CD4-positive, alpha-beta memory T cell (primary cell): ENCODE results near the gene PDS5B. TPM values are rescaled to one million over a fixed set of nuclear protein-coding genes. Genes with fewer than 3 reads are reported as not detected.
"Not testable (repeated sequence)": the region's sequence is repeated elsewhere in the genome, so short reads cannot be mapped to it uniquely, and the experiment has no call there.

ENCODE experiments used
- CTCF ChIA-PET: fragments of 350-600 bp; sonication (Branson Sonifier 250); formaldehyde crosslinking; loops from one replicate; lab custom pipeline; 2021; ENCODE audit warnings: inconsistent platforms; ENCODE audit not compliant: partially characterized antibody; lab: Charles Lee
- POLR2A ChIA-PET: fragments of 350-600 bp; sonication (Branson Sonifier 250); formaldehyde crosslinking; loops from one replicate; lab custom pipeline; 2021; ENCODE audit not compliant: partially characterized antibody; lab: Charles Lee
- DNase-seq, 5 donors: peaks; one replicate each; pipeline versions ENCODE4 v3.0.0 to v3.0.0-alpha.2; 2020 to 2022; ENCODE audit warnings: mixed read lengths in 1 of 5
- H3K27ac ChIP-seq: one replicate; pipeline ENCODE4 v1.7.0; 2013; ENCODE audit warnings: low read depth, low read length
- H3K27me3 ChIP-seq: 2 replicates; pipeline ENCODE4 v1.7.0; 2013; ENCODE audit warnings: mild to moderate bottlenecking, low read length, moderate library complexity; ENCODE audit not compliant: insufficient read depth
- H3K36me3 ChIP-seq: 2 replicates; pipeline ENCODE4 v1.7.0; 2013; ENCODE audit warnings: mild to moderate bottlenecking, low read length, moderate library complexity; ENCODE audit not compliant: insufficient read depth
- H3K4me1 ChIP-seq: 2 replicates; pipeline ENCODE4 v1.7.0; 2013; ENCODE audit warnings: mild to moderate bottlenecking, low read length, moderate library complexity; ENCODE audit not compliant: insufficient read depth
- H3K4me3 ChIP-seq, 2 donors: one replicate each; pipeline ENCODE4 v1.7.0; 2013; ENCODE audit warnings: low read length in 2 of 2, mild to moderate bottlenecking in 1 of 2
- H3K9me3 ChIP-seq, 2 donors: one replicate each; pipeline ENCODE4 v1.7.0; 2013; ENCODE audit warnings: low read length in 2 of 2, control low read depth in 1 of 2; ENCODE audit not compliant: control insufficient read depth in 1 of 2
- H3K27ac Mint-ChIP-seq, 7 donors: one replicate each; pipeline ENCODE4 v1.8.0; 2020 to 2021; ENCODE audit warnings: mixed read lengths in 7 of 7, mild to moderate bottlenecking in 6 of 7, inconsistent platforms in 3 of 7, moderate library complexity in 3 of 7
- H3K27me3 Mint-ChIP-seq, 2 donors: one replicate each; pipeline ENCODE4 v1.8.0; 2020 to 2021; ENCODE audit warnings: mixed read lengths in 2 of 2
- H3K36me3 Mint-ChIP-seq, 2 donors: one replicate each; pipeline ENCODE4 v1.8.0; 2020 to 2021; ENCODE audit warnings: mixed read lengths in 2 of 2, inconsistent platforms in 1 of 2, mild to moderate bottlenecking in 1 of 2
- H3K4me1 Mint-ChIP-seq, 4 donors: one replicate each; pipeline ENCODE4 v1.8.0; 2020 to 2021; ENCODE audit warnings: mixed read lengths in 4 of 4, mild to moderate bottlenecking in 1 of 4
- H3K4me3 Mint-ChIP-seq, 8 donors: one replicate each; pipeline ENCODE4 v1.8.0; 2020 to 2021; ENCODE audit warnings: mixed read lengths in 8 of 8, mild to moderate bottlenecking in 7 of 8, moderate library complexity in 6 of 8, inconsistent platforms in 3 of 8
- H3K9me3 Mint-ChIP-seq, 8 donors: one replicate each; pipeline ENCODE4 v1.8.0; 2020 to 2021; ENCODE audit warnings: mixed read lengths in 8 of 8, mild to moderate bottlenecking in 5 of 8, inconsistent platforms in 3 of 8, moderate library complexity in 1 of 8
- intact Hi-C: fragments of 100-400 bp; cut with micrococcal nuclease; formaldehyde crosslinking; loops from one replicate; pipeline ENCODE4 v1.15.1; 2023
- polyA plus RNA-seq, 2 donors: library from polyadenylated mRNA; unstranded; fragments of 300-500 nt; fragmentation: Illumina TruSeq; gene quantifications; one replicate each; pipeline ENCODE4 v1.2.3, GENCODE V29; 2021
- total RNA-seq, 2 experiments: library from RNA; stranded (reverse); gene quantifications; one replicate each; pipeline ENCODE4 v1.2.3, GENCODE V29; 2021

Gene PDS5B
- total and polyA plus RNA-seq, 4 experiments from 2014 or later = 28.7 to 56.3 (median 42.4) TPM

DNA sequence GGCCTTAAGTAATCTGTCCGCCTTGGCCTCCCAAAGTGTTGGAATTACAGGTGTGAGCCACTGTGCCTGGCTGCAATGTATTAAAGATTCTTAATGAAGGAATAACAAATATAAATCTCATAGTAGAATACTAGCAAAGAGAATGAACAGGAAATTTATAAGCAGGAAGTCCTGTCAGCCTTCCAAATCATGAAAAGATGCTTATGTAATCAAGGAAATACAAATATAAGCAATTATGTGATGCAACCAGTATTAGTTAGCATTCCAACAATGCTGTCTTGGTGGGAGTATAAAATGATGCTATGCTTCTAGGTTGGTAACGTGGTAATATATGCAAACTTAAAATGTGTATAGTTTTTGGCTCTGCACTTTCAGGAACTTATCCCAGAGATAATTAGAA, 133.8 kb downstream of the PDS5B start:
- CTCF ChIA-PET = no interaction called here
- Histone ChIP-seq H3K27ac (no peak overlapping the region), H3K9me3 (no peaks in the 10 kb centered on the region), H3K4me3 (no peak overlapping the region), H3K27me3 (no peaks in the 10 kb centered on the region), H3K36me3 (no peaks in the 10 kb centered on the region), H3K4me1 (peaks cover 11% of the 10 kb centered on the region)
- Mint-ChIP-seq H3K4me1 (peaks cover 9 to 32% (median 14%) of the 10 kb centered on the region in 4 donors), H3K27ac (peak overlapping the region in 2 of 7 donors; percentile 10 to 32), H3K9me3 (peaks cover 0 to 4% (median 1%) of the 10 kb centered on the region in 8 donors), H3K36me3 (peaks cover 16 to 31% of the 10 kb centered on the region in 2 donors), H3K4me3 (no peak overlapping the region), H3K27me3 (no peaks in the 10 kb centered on the region)
- no peak for DNase-seq
- intact Hi-C loops = no loop called here
- POLR2A ChIA-PET = no interaction called here

GRCh38 chr13:32721131-32722034, 135.1 kb downstream of the PDS5B start:
- H3K4me3 ChIP-seq, CTCF ChIA-PET, H3K4me3 Mint-ChIP-seq: not testable (repeated sequence)

GRCh38 chr13:32722340-32722739, 136.1 kb downstream of the PDS5B start:
- peak overlapping the region in 1 of 7 donors; percentile 48 for H3K27ac Mint-ChIP-seq
- peaks cover 19 to 35% of the 10 kb centered on the region in 2 donors for H3K36me3 Mint-ChIP-seq
- Histone ChIP-seq H3K4me3 (no peak overlapping the region), H3K9me3 (no peaks in the 10 kb centered on the region), H3K4me1 (peaks cover 11% of the 10 kb centered on the region), H3K36me3 (no peaks in the 10 kb centered on the region), H3K27me3 (no peaks in the 10 kb centered on the region), H3K27ac (no peak overlapping the region)
- DNase-seq = no peak
- POLR2A ChIA-PET = no interaction called here
- CTCF ChIA-PET = no interaction called here
- no peaks in the 10 kb centered on the region for H3K27me3 Mint-ChIP-seq
- intact Hi-C loops = no loop called here
- no peak overlapping the region for H3K4me3 Mint-ChIP-seq
- peaks cover 13 to 32% (median 20%) of the 10 kb centered on the region in 4 donors for H3K4me1 Mint-ChIP-seq
- peaks cover 0 to 4% (median 0%) of the 10 kb centered on the region in 8 donors for H3K9me3 Mint-ChIP-seq

More at GRCh38 chr13:32721131-32722034, 135.1 kb downstream of the PDS5B start:
- DNase-seq, H3K27me3 ChIP-seq, H3K36me3 ChIP-seq, H3K27me3 Mint-ChIP-seq, H3K27ac ChIP-seq, intact Hi-C loops, H3K9me3 Mint-ChIP-seq, POLR2A ChIA-PET, H3K9me3 ChIP-seq: not testable (repeated sequence)
- peaks cover 11% of the 10 kb centered on the region for H3K4me1 ChIP-seq
- Mint-ChIP-seq H3K27ac (peak overlapping the region in 1 of 7 donors; percentile 75), H3K36me3 (peaks cover 19 to 32% of the 10 kb centered on the region in 2 donors), H3K4me1 (peaks cover 13 to 32% (median 16%) of the 10 kb centered on the region in 4 donors)

DNA sequence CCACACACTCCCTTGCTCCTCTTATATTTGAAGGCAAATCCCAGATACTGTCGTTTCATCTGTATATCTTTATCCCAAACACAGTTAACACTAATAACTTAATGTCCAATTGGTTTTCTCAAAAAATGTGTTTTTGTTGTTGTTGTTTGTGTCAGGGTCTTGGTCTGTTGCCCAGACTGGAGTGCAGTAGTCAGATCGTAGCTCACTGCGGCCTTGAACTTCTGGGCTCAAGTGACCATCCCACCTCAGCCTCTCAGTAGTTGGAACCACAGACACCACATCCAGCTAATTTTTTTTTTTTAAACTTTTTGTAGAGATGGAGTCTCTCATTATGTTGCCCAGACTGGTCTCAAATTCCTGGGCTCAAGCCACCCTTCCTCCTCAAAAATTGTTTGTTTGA, 137.7 kb downstream of the PDS5B start:
- no peaks in the 10 kb centered on the region for H3K9me3 ChIP-seq
- peaks cover 0 to 4% (median 0%) of the 10 kb centered on the region in 8 donors for H3K9me3 Mint-ChIP-seq
- POLR2A ChIA-PET = no interaction called here
- intact Hi-C loops = no loop called here
- H3K4me3 Mint-ChIP-seq = no peak overlapping the region
- CTCF ChIA-PET = interaction anchor here (1.1 to 1.5 kb wide), 3 partner anchors 11 to 17 kb away, joined by 3 to 5 read pairs (median 4); no protein-coding TSS in a partner anchor
- H3K4me1 Mint-ChIP-seq = peaks cover 18 to 37% (median 28%) of the 10 kb centered on the region in 4 donors
- DNase-seq = no peak
- no peak overlapping the region for H3K27ac ChIP-seq
- no peaks in the 10 kb centered on the region for H3K27me3 ChIP-seq
- H3K27ac Mint-ChIP-seq = peak overlapping the region in 1 of 7 donors; percentile 1
- H3K36me3 ChIP-seq = no peaks in the 10 kb centered on the region
- H3K36me3 Mint-ChIP-seq = peaks cover 26 to 37% of the 10 kb centered on the region in 2 donors
- H3K27me3 Mint-ChIP-seq = no peaks in the 10 kb centered on the region
- no peak overlapping the region for H3K4me3 ChIP-seq
- peaks cover 11% of the 10 kb centered on the region for H3K4me1 ChIP-seq

- no peak overlapping the region for H3K27ac ChIP-seq
- Mint-ChIP-seq H3K4me3 (peak overlapping the region in 1 of 8 donors; percentile 29), H3K27me3 (no peaks in the 10 kb centered on the region), H3K27ac (peak overlapping the region in 1 of 7 donors; percentile 9), H3K9me3 (peaks cover 0 to 3% (median 0%) of the 10 kb centered on the region in 8 donors), H3K4me1 (peaks cover 24 to 46% (median 42%) of the 10 kb centered on the region in 4 donors), H3K36me3 (peaks cover 28 to 45% of the 10 kb centered on the region in 2 donors)
- peaks cover 19% of the 10 kb centered on the region for H3K4me1 ChIP-seq
- H3K9me3 ChIP-seq = no peaks in the 10 kb centered on the region
- H3K27me3 ChIP-seq = no peaks in the 10 kb centered on the region
- no peaks in the 10 kb centered on the region for H3K36me3 ChIP-seq
- no peak for DNase-seq
- POLR2A ChIA-PET = interaction anchor here (0.6 kb wide), 1 partner anchor 799 kb away, joined by 3 read pairs; no protein-coding TSS in a partner anchor
- CTCF ChIA-PET = interaction anchor here (1.0 kb wide), 1 partner anchor 10 kb away, joined by 3 read pairs; no protein-coding TSS in a partner anchor
- H3K4me3 ChIP-seq = no peak overlapping the region
- intact Hi-C loops = no loop called here
These were observed 140.3 kb downstream of the PDS5B start for GRCh38 chr13:32726374-32727037.

DNA sequence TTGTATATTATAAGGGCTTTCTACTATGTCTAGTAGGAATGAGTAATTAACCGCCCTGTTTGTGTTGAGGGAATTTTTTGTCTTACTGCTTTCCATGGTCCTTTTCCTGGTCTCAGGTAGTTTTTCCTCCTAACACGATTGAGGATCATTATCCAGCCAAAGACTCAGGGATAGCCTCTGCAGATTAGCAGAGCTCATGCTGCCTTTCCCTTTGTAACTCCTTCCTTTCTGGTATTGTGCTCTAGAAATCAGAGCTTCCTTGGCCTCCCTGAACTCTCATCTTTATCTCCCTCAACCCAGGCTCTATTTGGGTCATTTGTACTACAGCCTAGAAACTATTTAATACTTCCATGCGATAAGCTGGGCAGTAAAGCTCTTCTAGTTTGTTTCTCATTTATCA, 142.1 kb downstream of the PDS5B start:
- H3K9me3 Mint-ChIP-seq = peaks cover 0 to 3% (median 0%) of the 10 kb centered on the region in 8 donors
- no peaks in the 10 kb centered on the region for H3K27me3 Mint-ChIP-seq
- ChIA-PET POLR2A (interaction anchor here (1.0 kb wide), 1 partner anchor 8 kb away, joined by 3 read pairs; no protein-coding TSS in a partner anchor), CTCF (no interaction called here)
- H3K36me3 Mint-ChIP-seq = peaks cover 20 to 36% of the 10 kb centered on the region in 2 donors
- peaks cover 21 to 44% (median 39%) of the 10 kb centered on the region in 4 donors for H3K4me1 Mint-ChIP-seq
- H3K27ac Mint-ChIP-seq = peak overlapping the region in 4 of 7 donors; percentile 0 to 8 (median 6)
- intact Hi-C loops = no loop called here
- DNase-seq = no peak
- peaks cover 15% of the 10 kb centered on the region for H3K4me1 ChIP-seq
- H3K36me3 ChIP-seq = no peaks in the 10 kb centered on the region
- no peaks in the 10 kb centered on the region for H3K9me3 ChIP-seq
- no peaks in the 10 kb centered on the region for H3K27me3 ChIP-seq
- H3K27ac ChIP-seq = no peak overlapping the region
- no peak overlapping the region for H3K4me3 Mint-ChIP-seq
- no peak overlapping the region for H3K4me3 ChIP-seq

- intact Hi-C loops, CTCF ChIA-PET, H3K27ac ChIP-seq, H3K4me3 Mint-ChIP-seq, H3K27me3 ChIP-seq, H3K4me3 ChIP-seq, H3K9me3 ChIP-seq, DNase-seq, H3K36me3 ChIP-seq, H3K9me3 Mint-ChIP-seq, H3K27ac Mint-ChIP-seq, H3K27me3 Mint-ChIP-seq: not testable (repeated sequence)
- POLR2A ChIA-PET = interaction anchor here (1.0 kb wide), 1 partner anchor 8 kb away, joined by 3 read pairs; no protein-coding TSS in a partner anchor
- H3K4me1 ChIP-seq = peaks cover 10% of the 10 kb centered on the region
- Mint-ChIP-seq H3K36me3 (peaks cover 20 to 36% of the 10 kb centered on the region in 2 donors), H3K4me1 (peaks cover 18 to 41% (median 36%) of the 10 kb centered on the region in 4 donors)
These were observed 142.8 kb downstream of the PDS5B start for GRCh38 chr13:32729097-32729496.
